B cell (primary cell): ENCODE data around the gene CLCN3. TPM values are rescaled to one million over a fixed set of nuclear protein-coding genes. Genes with fewer than 3 reads are reported as not detected.

Source experiments
- ATAC-seq: fragments of 200-7000 bp; cut with Tn5 transposase; one replicate; pipeline ENCODE4 v1.10.0; 2021; ENCODE audit warnings: low read depth, mild to moderate bottlenecking, moderate number of reproducible peaks, moderate library complexity
- CTCF ChIA-PET: fragments of 350-600 bp; sonication (Branson Sonifier 250); formaldehyde crosslinking; loops from one replicate; lab custom pipeline; 2021; ENCODE audit warnings: antibody characterized with exemption, inconsistent platforms; lab: Charles Lee
- POLR2A ChIA-PET: fragments of 350-600 bp; sonication (Branson Sonifier 250); formaldehyde crosslinking; loops from one replicate; lab custom pipeline; 2021; ENCODE audit warnings: antibody characterized with exemption; lab: Charles Lee
- DNase-seq: peaks from one replicate; pipeline ENCODE4 v3.0.0; 2013
- H2AFZ ChIP-seq: 2 replicates; pipeline ENCODE4 v1.6.1; 2012; ENCODE audit warnings: mild to moderate bottlenecking, low read depth, low read length; ENCODE audit not compliant: insufficient read depth, poor library complexity, severe bottlenecking
- H3K27ac ChIP-seq, 2 donors: 1 replicate in 1 of 2; 2 replicates in 1 of 2; pipeline ENCODE4 v1.5.1; 2012 to 2013; ENCODE audit warnings: low read length in 2 of 2, mild to moderate bottlenecking in 2 of 2, moderate library complexity in 1 of 2
- H3K27me3 ChIP-seq, 4 experiments: fragments of 200-600 bp in 1 of 4; sonication (generic) in 1 of 4; replicated peaks in 1 of 4; 1 replicate in 2 of 4; 2 replicates in 2 of 4; pipeline versions ENCODE4 v1.6.1 to v1.7.0; 2013 to 2016; ENCODE audit warnings: low read length in 3 of 4, mild to moderate bottlenecking in 2 of 4, mixed read lengths in 1 of 4, moderate library complexity in 1 of 4; ENCODE audit not compliant: insufficient read depth in 4 of 4, control insufficient read depth in 3 of 4; ENCODE audit errors: control extremely low read depth in 1 of 4
- H3K36me3 ChIP-seq, 2 experiments: replicated peaks in 1 of 2; 1 replicate in 1 of 2; 2 replicates in 1 of 2; pipeline versions ENCODE4 v1.6.1 to v1.7.1; 2013; ENCODE audit warnings: low read length in 1 of 2; ENCODE audit not compliant: insufficient read depth in 2 of 2, control insufficient read depth in 1 of 2; ENCODE audit errors: control extremely low read depth in 1 of 2, extremely low read depth in 1 of 2
- H3K4me1 ChIP-seq, 2 donors: fragments of 200-600 bp in 1 of 2; sonication (generic) in 1 of 2; 1 replicate in 1 of 2; 2 replicates in 1 of 2; pipeline versions ENCODE4 v1.5.1 to v1.6.1; 2013 to 2017; ENCODE audit warnings: low read length in 2 of 2; ENCODE audit not compliant: control insufficient read depth in 2 of 2, insufficient read depth in 2 of 2
- H3K4me2 ChIP-seq: replicated peaks from 2 replicates; pipeline ENCODE3; 2012; ENCODE audit warnings: mild to moderate bottlenecking, low read depth, low read length; ENCODE audit not compliant: poor library complexity, severe bottlenecking
- H3K4me3 ChIP-seq, 5 experiments: fragments of 200-600 bp in 1 of 5; sonication (generic) in 1 of 5; 1 replicate in 3 of 5; 2 replicates in 2 of 5; pipeline versions ENCODE4 v1.5.1 to v1.7.0; 2011 to 2016; ENCODE audit warnings: low read length in 4 of 5, mild to moderate bottlenecking in 4 of 5, low read depth in 2 of 5, control low read depth in 1 of 5, moderate library complexity in 1 of 5; ENCODE audit not compliant: insufficient read depth in 1 of 5; ENCODE audit errors: control extremely low read depth in 1 of 5, extremely low read depth in 1 of 5
- H3K79me2 ChIP-seq: fragments of 200-600 bp; sonication (generic); one replicate; pipeline ENCODE4 v1.6.0; 2016; ENCODE audit warnings: low read length; ENCODE audit not compliant: control insufficient read depth, insufficient read depth
- H3K9ac ChIP-seq: fragments of 200-600 bp; sonication (generic); 2 replicates; pipeline ENCODE4 v1.6.1; 2017; ENCODE audit warnings: mild to moderate bottlenecking, low read length, moderate library complexity
- H3K9me3 ChIP-seq, 3 donors: one replicate each; pipeline versions ENCODE4 v1.6.1 to v1.7.1; 2013; ENCODE audit warnings: low read length in 2 of 3; ENCODE audit not compliant: control insufficient read depth in 2 of 3, insufficient read depth in 1 of 3; ENCODE audit errors: control extremely low read depth in 1 of 3
- H4K20me1 ChIP-seq: 2 replicates; pipeline ENCODE4 v1.6.0; 2012; ENCODE audit warnings: mild to moderate bottlenecking, low read length; ENCODE audit not compliant: insufficient read depth, control insufficient read depth, poor library complexity, severe bottlenecking
- H3K27ac Mint-ChIP-seq: one replicate; pipeline ENCODE4 v1.8.0; 2021; ENCODE audit warnings: mixed read lengths
- H3K27me3 Mint-ChIP-seq: one replicate; pipeline ENCODE4 v1.8.0; 2021; ENCODE audit warnings: mixed read lengths
- H3K4me1 Mint-ChIP-seq: one replicate; pipeline ENCODE4 v1.8.0; 2021; ENCODE audit warnings: mixed read lengths
- H3K4me3 Mint-ChIP-seq: one replicate; pipeline ENCODE4 v1.8.0; 2021; ENCODE audit warnings: mixed read lengths
- H3K9me3 Mint-ChIP-seq: one replicate; pipeline ENCODE4 v1.8.0; 2022; ENCODE audit warnings: mixed read lengths; ENCODE audit not compliant: insufficient read depth
- CTCF ChIP-seq: fragments of 200-600 bp; IDR thresholded peaks from one replicate; pipeline ENCODE4 v1.8.0; 2022; ENCODE audit warnings: antibody characterized with exemption, mild to moderate bottlenecking
- EZH2 ChIP-seq: IDR thresholded peaks from 2 replicates; pipeline ENCODE4 v1.6.1; 2012; ENCODE audit warnings: borderline replicate concordance, low read depth, mild to moderate bottlenecking, moderate library complexity, low read length; ENCODE audit not compliant: insufficient read depth, poor library complexity, severe bottlenecking
- WGBS: methylation state at CpG from one replicate; pipeline ENCODE4 v1.1.5; 2013; ENCODE audit warnings: missing lambda C conversion rate; ENCODE audit not compliant: insufficient coverage; 5-methylcytosine and 5-hydroxymethylcytosine counted together
- intact Hi-C: fragments of 100-400 bp; cut with micrococcal nuclease; formaldehyde crosslinking; loops from one replicate; pipeline ENCODE4 v1.10.0; 2022
- polyA plus RNA-seq: library from polyadenylated mRNA; depleted of rRNA; stranded (reverse); fragments of >200 nt; gene quantifications from 2 replicates; pipeline ENCODE4 v1.2.3, GENCODE V29; 2012
- total RNA-seq, 2 donors: library from RNA; stranded (reverse); fragments of 120-200 nt in 1 of 2; gene quantifications; 1 replicate in 1 of 2; 2 replicates in 1 of 2; pipeline versions ENCODE4 v1.2.3 to v1.2.4, GENCODE V29; 2013 to 2022

CLCN3 gene
- total and polyA plus RNA-seq, 2 donors (not counting 1 experiment from before 2014, with no cell fraction given): 5.0 to 32.7 TPM

- Histone ChIP-seq H3K79me2 (peaks cover 68% of the 10 kb centered on the region), H3K36me3 (peaks cover 0 to 3% of the 10 kb centered on the region in 2 experiments), H3K9ac (no peak overlapping the region), H4K20me1 (no peaks in the 10 kb centered on the region), H3K4me3 (no peak overlapping the region), H2AFZ (no peak overlapping the region), H3K4me2 (no peak overlapping the region), H3K9me3 (no peaks in the 10 kb centered on the region), H3K4me1 (no peaks in the 10 kb centered on the region), H3K27me3 (no peaks in the 10 kb centered on the region), H3K27ac (no peak overlapping the region)
- ATAC-seq (no peak), DNase-seq (no peak)
- no peak overlapping the region for H3K4me3 Mint-ChIP-seq
- H3K9me3 Mint-ChIP-seq: no peaks in the 10 kb centered on the region
- POLR2A ChIA-PET: no interaction called here
- WGBS: no CpG with 5 or more reads among the region's 2 CpGs
- peaks cover 19% of the 10 kb centered on the region for H3K4me1 Mint-ChIP-seq
- TF ChIP-seq EZH2: no peak
- no peak for TF ChIP-seq CTCF
- intact Hi-C loops: no loop called here
- no peak overlapping the region for H3K27ac Mint-ChIP-seq
- CTCF ChIA-PET: no interaction called here
- H3K27me3 Mint-ChIP-seq: no peaks in the 10 kb centered on the region
Observed at GRCh38 chr4:169665046-169665737, 44.8 kb downstream of the CLCN3 start.

- POLR2A ChIA-PET: no interaction called here
- Mint-ChIP-seq H3K4me1 (peaks cover 6% of the 10 kb centered on the region), H3K4me3 (no peak overlapping the region), H3K27me3 (no peaks in the 10 kb centered on the region), H3K27ac (no peak overlapping the region), H3K9me3 (peaks cover 5% of the 10 kb centered on the region)
- peaks cover 0 to 4% of the 10 kb centered on the region in 2 experiments for H3K36me3 ChIP-seq
- intact Hi-C loops: loop anchor here (2.0 kb wide), 1 partner anchor 13 kb away; no protein-coding TSS in a partner anchor
- H3K79me2 ChIP-seq: peaks cover 54% of the 10 kb centered on the region
- H3K9me3 ChIP-seq: no peaks in the 10 kb centered on the region
- no peak overlapping the region for H3K27ac ChIP-seq
- H3K4me1 ChIP-seq: no peaks in the 10 kb centered on the region
- H3K27me3 ChIP-seq: no peaks in the 10 kb centered on the region
- H4K20me1 ChIP-seq: no peaks in the 10 kb centered on the region
- CTCF ChIA-PET: no interaction called here
- TF ChIP-seq EZH2 (no peak), CTCF (no peak)
- DNase-seq (no peak), ATAC-seq (no peak)
- no peak overlapping the region for H3K4me2 ChIP-seq
- H3K4me3 ChIP-seq: no peak overlapping the region
- no peak overlapping the region for H2AFZ ChIP-seq
- 100% methylated on average over 2 of the region's 6 CpGs for WGBS
- H3K9ac ChIP-seq: no peak overlapping the region
Observed at GRCh38 chr4:169668069-169668721, 47.8 kb downstream of the CLCN3 start.
